K562 (cell line): ENCODE measurements around the gene DNAH8. TPM values are rescaled to one million over a fixed set of nuclear protein-coding genes. Genes with fewer than 3 reads are reported as not detected.

Source experiments
- ATAC-seq: fragments of 200-7000 bp; cut with Tn5 transposase; 3 replicates; pipeline ENCODE4 v1.9.1; 2020; ENCODE audit warnings: moderate library complexity
- BruUV-seq: library from RNA; stranded (reverse); fragments of 400-500 nt; replicated peaks from 2 replicates; lab custom pipeline; 2021; lab: Mats Ljungman, UMichigan
- CTCF ChIA-PET: fragments of 300-600 bp; formaldehyde crosslinking; extraction: SDS; loops from one replicate; lab custom pipeline; 2021; ENCODE audit warnings: low intra/inter-chr PET ratio; lab: Yijun Ruan, JAX
- POLR2A ChIA-PET: fragments of 300-600, 350-650 bp; sonication (Branson Sonifier 250); formaldehyde crosslinking; extraction: SDS; loops from one replicate; lab custom pipeline; 2021; ENCODE audit warnings: antibody characterized with exemption, inconsistent platforms; lab: Yijun Ruan, JAX
- DNase-seq, 4 experiments: peaks; one replicate each; pipeline versions ENCODE4 v3.0.0 to v3.0.0-alpha.2; 2011 to 2018; ENCODE audit warnings: low spot score in 3 of 4, mixed read lengths in 3 of 4; ENCODE audit errors: extremely low read depth in 1 of 4
- FAIRE-seq: peaks from 2 replicates; lab custom pipeline; 2011; peaks lifted over from hg19 to GRCh38; lab: Jason Lieb, UNC
- H2AFZ ChIP-seq: 2 replicates; pipeline ENCODE4 v1.6.0; 2011; ENCODE audit warnings: low read depth, low read length, control low read depth, inconsistent platforms
- H3K27ac ChIP-seq: fragments of 200-600 bp; 3 replicates; pipeline ENCODE4 v1.8.0; 2011; ENCODE audit warnings: low read depth, mild to moderate bottlenecking, control low read depth, inconsistent platforms, low read length, moderate library complexity, mixed read lengths; ENCODE audit errors: extremely low read depth
- H3K27me3 ChIP-seq, 2 experiments: fragments of 300-600 bp in 1 of 2; 2 replicates in 1 of 2; 3 replicates in 1 of 2; pipeline versions ENCODE4 v1.6.0 to v1.8.0; 2011; ENCODE audit warnings: inconsistent platforms in 2 of 2, low read length in 2 of 2, mild to moderate bottlenecking in 1 of 2, mixed read lengths in 1 of 2, moderate library complexity in 1 of 2; ENCODE audit not compliant: control insufficient read depth in 2 of 2, insufficient read depth in 2 of 2
- H3K36me3 ChIP-seq: fragments of 300-600 bp; 3 replicates; pipeline ENCODE4 v1.8.0; 2011; ENCODE audit warnings: mild to moderate bottlenecking, low read length, inconsistent platforms; ENCODE audit not compliant: control insufficient read depth, insufficient read depth
- H3K4me1 ChIP-seq, 2 experiments: fragments of 200-600 bp in 1 of 2; replicated peaks in 1 of 2; 2 replicates in 1 of 2; 3 replicates in 1 of 2; pipeline versions ENCODE4 v1.5.1 to v1.8.0; 2011; ENCODE audit warnings: inconsistent platforms in 2 of 2, low read length in 2 of 2, mild to moderate bottlenecking in 1 of 2, mixed read lengths in 1 of 2, moderate library complexity in 1 of 2; ENCODE audit not compliant: control insufficient read depth in 2 of 2, insufficient read depth in 2 of 2
- H3K4me2 ChIP-seq: 2 replicates; pipeline ENCODE4 v1.6.1; 2011; ENCODE audit warnings: low read length, control low read depth, inconsistent platforms, mixed read lengths; ENCODE audit not compliant: insufficient read depth
- H3K4me3 ChIP-seq: fragments of 200-600 bp; sonication (generic), shearing (Covaris generic); 2 replicates; pipeline ENCODE4 v1.5.1; 2016; ENCODE audit warnings: control low read depth, inconsistent platforms
- H3K79me2 ChIP-seq: fragments of 200-600 bp; 3 replicates; pipeline ENCODE4 v1.8.0; 2011; ENCODE audit warnings: low read length, inconsistent platforms; ENCODE audit not compliant: control insufficient read depth, insufficient read depth
- H3K9ac ChIP-seq, 2 experiments: 2 replicates each; pipeline versions ENCODE4 v1.6.0 to v1.6.1; 2011; ENCODE audit warnings: low read depth in 2 of 2, low read length in 2 of 2, control low read depth in 1 of 2, inconsistent platforms in 1 of 2, mild to moderate bottlenecking in 1 of 2, mixed read lengths in 1 of 2; ENCODE audit not compliant: insufficient read depth in 1 of 2
- H3K9me1 ChIP-seq: one replicate; pipeline ENCODE4 v1.6.0; 2011; ENCODE audit warnings: inconsistent platforms, mild to moderate bottlenecking, low read length, moderate library complexity; ENCODE audit not compliant: control insufficient read depth, insufficient read depth
- H3K9me3 ChIP-seq: replicated peaks from 2 replicates; pipeline ENCODE4 v1.5.1; 2011; ENCODE audit warnings: low read depth, low read length, inconsistent platforms; ENCODE audit not compliant: control insufficient read depth, insufficient read depth
- H4K20me1 ChIP-seq: replicated peaks from 2 replicates; pipeline ENCODE4 v1.6.1; 2011; ENCODE audit warnings: low read length, inconsistent platforms, mixed read lengths; ENCODE audit not compliant: control insufficient read depth, insufficient read depth
- BACH1 ChIP-seq: fragments of 200-800 bp; sonication (Bioruptor generic); IDR thresholded peaks from 2 replicates; pipeline ENCODE4 v1.6.1; 2016; ENCODE audit warnings: missing genetic modification characterization, missing compliant biosample characterization
- CEBPB ChIP-seq: fragments of 450-650 bp; IDR thresholded peaks from 2 replicates; pipeline ENCODE4 v1.6.1; 2016; ENCODE audit warnings: missing genetic modification characterization, missing compliant biosample characterization
- CEBPG ChIP-seq, 3 experiments: fragments of 200-800 bp in 1 of 3; sonication (Bioruptor generic) in 1 of 3; sonication (generic) in 1 of 3; formaldehyde crosslinking in 1 of 3; IDR thresholded peaks in 2 of 3; conservative IDR thresholded peaks in 1 of 3; 2 replicates each; pipeline versions ENCODE4 v1.6.1 to v1.8.0; 2016 to 2022; ENCODE audit warnings: missing compliant biosample characterization in 2 of 3, missing genetic modification characterization in 2 of 3, mild to moderate bottlenecking in 1 of 3, missing genetic modification reagents in 1 of 3
- HEY1 ChIP-seq: fragments of 250-450 bp; sonication (Bioruptor Pico); IDR thresholded peaks from 2 replicates; pipeline ENCODE4 v1.5.0; 2020; ENCODE audit warnings: mild to moderate bottlenecking, moderate library complexity, borderline replicate concordance
- NBN ChIP-seq: fragments of 450-650 bp; IDR thresholded peaks from 2 replicates; pipeline ENCODE4 v1.6.1; 2016; ENCODE audit warnings: low read depth, mild to moderate bottlenecking
- NRF1 ChIP-seq, 2 experiments: fragments of 450-650 bp; IDR thresholded peaks in 1 of 2; conservative IDR thresholded peaks in 1 of 2; 2 replicates each; pipeline ENCODE4 v1.6.1; 2014; ENCODE audit warnings: mild to moderate bottlenecking in 2 of 2
- POLR3G ChIP-seq: IDR thresholded peaks from 2 replicates; pipeline ENCODE4 v1.6.1; 2011; ENCODE audit not compliant: insufficient read length, insufficient replicate concordance; ENCODE audit errors: extremely low read depth
- SP1 ChIP-seq: sonication (generic); formaldehyde crosslinking; IDR thresholded peaks from 2 replicates; pipeline ENCODE4 v1.8.1; 2022; ENCODE audit warnings: mild to moderate bottlenecking, missing genetic modification reagents
- TAF1 ChIP-seq: IDR thresholded peaks from 2 replicates; pipeline ENCODE4 v1.6.1; 2011; ENCODE audit warnings: mild to moderate bottlenecking, low read length, moderate library complexity; ENCODE audit not compliant: insufficient read depth, control insufficient read depth, severe bottlenecking; ENCODE audit errors: extremely low read depth
- ZNF12 ChIP-seq: sonication (generic); formaldehyde crosslinking; IDR thresholded peaks from 2 replicates; pipeline ENCODE4 v1.4.0; 2020; ENCODE audit warnings: mild to moderate bottlenecking, missing genetic modification reagents
- ZNF311 ChIP-seq: fragments of 250-450 bp; sonication (Bioruptor Pico); IDR thresholded peaks from 2 replicates; pipeline ENCODE4 v1.4.0; 2020; ENCODE audit warnings: mild to moderate bottlenecking, moderate library complexity
- ZNF561 ChIP-seq: fragments of 450-650 bp; formaldehyde crosslinking; conservative IDR thresholded peaks from 2 replicates; pipeline ENCODE4 v1.4.0; 2020; ENCODE audit warnings: mild to moderate bottlenecking, moderate library complexity
- ZNF57 ChIP-seq: fragments of 450-650 bp; formaldehyde crosslinking; IDR thresholded peaks from 2 replicates; pipeline ENCODE4 v1.4.0; 2020; ENCODE audit warnings: mild to moderate bottlenecking, moderate library complexity
- ZNF644 ChIP-seq: fragments of 200-800 bp; sonication (Bioruptor generic); IDR thresholded peaks from 2 replicates; pipeline ENCODE4 v1.6.1; 2016; ENCODE audit warnings: low read depth, missing genetic modification characterization, missing compliant biosample characterization
- WGBS: fragments of 100-300 bp; shearing (Covaris generic); methylation state at CpG from one replicate; pipeline ENCODE4 v1.1.6; 2016; ENCODE audit warnings: low coverage, mixed read lengths; ENCODE audit not compliant: insufficient coverage; ENCODE audit errors: missing lambda C conversion rate; 5-methylcytosine and 5-hydroxymethylcytosine counted together
- in situ Hi-C: fragments of 300-500 bp; cut with MboI; formaldehyde crosslinking; loops from 4 replicates; pipeline ENCODE4 v1.15.0; 2018; ENCODE audit warnings: inconsistent platforms, mixed read lengths
- intact Hi-C: fragments of 100-400 bp; cut with micrococcal nuclease; formaldehyde crosslinking; loops from 2 replicates; pipeline ENCODE4 v1.14.2; 2022
- polyA plus RNA-seq, 8 experiments: library from polyadenylated mRNA; depleted of rRNA in 4 of 8; stranded (reverse) in 5 of 8; unstranded in 3 of 8; fragments of >200 nt; fragmentation: Nextera tagmentation in 2 of 8; fragmentation: Illumina TruSeq in 1 of 8; extraction: Ambion mirVana in 2 of 8; extraction: Trizol in 1 of 8; gene quantifications; 2 replicates each; pipeline versions ENCODE4 v1.2.1 to v1.2.3, GENCODE V29; 2011 to 2014; ENCODE audit warnings: inconsistent platforms in 1 of 8, missing spikeins in 1 of 8
- total RNA-seq, 7 experiments: library from RNA; depleted of rRNA in 6 of 7; stranded (reverse); fragments of >200 nt in 6 of 7; fragmentation: Illumina TruSeq in 2 of 7; extraction: Trizol in 2 of 7; gene quantifications; 2 replicates each; pipeline versions ENCODE4 v1.2.1 to v1.2.3, GENCODE V29; 2011 to 2021; ENCODE audit warnings: low replicate concordance in 1 of 7
- TF ChIP-seq, protein P1 (sequence below), 2 experiments: fragments of 450-650 bp in 1 of 2; sonication (generic) in 1 of 2; formaldehyde crosslinking in 1 of 2; IDR thresholded peaks in 1 of 2; conservative IDR thresholded peaks in 1 of 2; 2 replicates each; pipeline versions ENCODE4 v1.6.1 to v1.8.1; 2016 to 2023; ENCODE audit warnings: mild to moderate bottlenecking in 2 of 2, moderate library complexity in 2 of 2, inconsistent platforms in 1 of 2, missing genetic modification reagents in 1 of 2
- TF ChIP-seq, protein P2 (sequence below): fragments of 450-650 bp; IDR thresholded peaks from 2 replicates; pipeline ENCODE4 v1.6.1; 2016; ENCODE audit warnings: mild to moderate bottlenecking

Gene DNAH8
- total and polyA plus RNA-seq, 9 of the 15 experiments (the other 6 are each of a cell fraction or from before 2014, with no cell fraction given), result 1.2 to 4.2 (median 2.9) TPM

DNA sequence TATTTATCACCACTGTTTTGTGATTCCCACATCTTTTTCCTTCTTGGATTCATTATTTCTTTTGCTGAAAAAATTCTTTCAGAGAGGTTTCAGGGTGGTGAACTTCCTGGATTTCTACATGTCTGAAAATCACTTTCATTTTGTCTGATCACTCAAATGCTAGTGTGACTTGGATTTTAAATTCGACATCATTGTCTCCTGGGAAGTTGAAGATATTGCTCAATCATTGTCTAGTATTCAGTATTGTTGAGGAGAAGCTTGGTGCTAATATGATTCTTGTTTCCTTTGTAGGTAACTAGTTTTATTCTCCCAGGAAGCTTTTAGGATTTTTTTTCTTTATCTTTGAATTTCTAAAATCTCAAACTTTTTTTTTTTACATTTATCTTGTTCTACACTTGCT, 45.0 kb downstream of the DNAH8 start:
- H4K20me1 ChIP-seq, result no peaks in the 10 kb centered on the region
- no peaks in the 10 kb centered on the region for H3K36me3 ChIP-seq
- no peak for FAIRE-seq
- no peak for ATAC-seq
- intact Hi-C loops, result loop anchor here (5.0 kb wide), 1 partner anchor 1123 kb away; no protein-coding TSS in a partner anchor
- H3K27ac ChIP-seq, result no peak overlapping the region
- no peak overlapping the region for H3K4me2 ChIP-seq
- TF ChIP-seq ZNF561 (no peak), HEY1 (CRISPR knock-in tag) (no peak), SP1 (CRISPR knock-in tag) (no peak), ZNF57 (CRISPR knock-in tag) (no peak), TAF1 (no peak), ZNF311 (CRISPR knock-in tag) (no peak), NBN (no peak), NRF1 (conservative IDR thresholded peaks at IDR 0.05 in 1 of 2, IDR thresholded peaks at IDR 0.05 in 1 of 2) (no peak), ZNF12 (CRISPR knock-in tag) (no peak), POLR3G (no peak), ZNF644 (tag) (no peak), CEBPB (tag) (peak; percentile 64), BACH1 (tag) (no peak), CEBPG (CRISPR knock-in tag; IDR thresholded peaks at IDR 0.05) (no peak), CEBPG (tag; conservative IDR thresholded peaks at IDR 0.05 in 1 of 2, IDR thresholded peaks at IDR 0.05 in 1 of 2) (peak; percentile 19 to 77; a peak in 2 of 4 replicates)
- TF ChIP-seq, protein P1, sequence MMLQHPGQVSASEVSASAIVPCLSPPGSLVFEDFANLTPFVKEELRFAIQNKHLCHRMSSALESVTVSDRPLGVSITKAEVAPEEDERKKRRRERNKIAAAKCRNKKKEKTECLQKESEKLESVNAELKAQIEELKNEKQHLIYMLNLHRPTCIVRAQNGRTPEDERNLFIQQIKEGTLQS (IDR thresholded peaks at IDR 0.05), result no peak
- TF ChIP-seq, protein P1 (CRISPR knock-in tag; conservative IDR thresholded peaks at IDR 0.05), result no peak
- TF ChIP-seq, protein P2, sequence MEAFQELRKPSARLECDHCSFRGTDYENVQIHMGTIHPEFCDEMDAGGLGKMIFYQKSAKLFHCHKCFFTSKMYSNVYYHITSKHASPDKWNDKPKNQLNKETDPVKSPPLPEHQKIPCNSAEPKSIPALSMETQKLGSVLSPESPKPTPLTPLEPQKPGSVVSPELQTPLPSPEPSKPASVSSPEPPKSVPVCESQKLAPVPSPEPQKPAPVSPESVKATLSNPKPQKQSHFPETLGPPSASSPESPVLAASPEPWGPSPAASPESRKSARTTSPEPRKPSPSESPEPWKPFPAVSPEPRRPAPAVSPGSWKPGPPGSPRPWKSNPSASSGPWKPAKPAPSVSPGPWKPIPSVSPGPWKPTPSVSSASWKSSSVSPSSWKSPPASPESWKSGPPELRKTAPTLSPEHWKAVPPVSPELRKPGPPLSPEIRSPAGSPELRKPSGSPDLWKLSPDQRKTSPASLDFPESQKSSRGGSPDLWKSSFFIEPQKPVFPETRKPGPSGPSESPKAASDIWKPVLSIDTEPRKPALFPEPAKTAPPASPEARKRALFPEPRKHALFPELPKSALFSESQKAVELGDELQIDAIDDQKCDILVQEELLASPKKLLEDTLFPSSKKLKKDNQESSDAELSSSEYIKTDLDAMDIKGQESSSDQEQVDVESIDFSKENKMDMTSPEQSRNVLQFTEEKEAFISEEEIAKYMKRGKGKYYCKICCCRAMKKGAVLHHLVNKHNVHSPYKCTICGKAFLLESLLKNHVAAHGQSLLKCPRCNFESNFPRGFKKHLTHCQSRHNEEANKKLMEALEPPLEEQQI, result no peak
- in situ Hi-C loops, result no loop called here
- no peak overlapping the region for H2AFZ ChIP-seq
- ChIA-PET POLR2A (no interaction called here), CTCF (no interaction called here)
- no peak overlapping the region for H3K4me3 ChIP-seq
- no peak for DNase-seq
- no peaks in the 10 kb centered on the region for H3K27me3 ChIP-seq
- no peaks in the 10 kb centered on the region for H3K9me3 ChIP-seq
- H3K4me1 ChIP-seq, result no peaks in the 10 kb centered on the region
- no peak overlapping the region for H3K9ac ChIP-seq
- BruUV-seq, result no TSS peak
- H3K9me1 ChIP-seq, result no peaks in the 10 kb centered on the region
- WGBS, result 6% methylated on average over 1 of the region's 1 CpG
- no peaks in the 10 kb centered on the region for H3K79me2 ChIP-seq
